CD14-positive monocyte (primary cell): ENCODE results near the gene HARS2. TPM values are rescaled to one million over a fixed set of nuclear protein-coding genes. Genes with fewer than 3 reads are reported as not detected.
"Not testable (repeated sequence)": the region's sequence is repeated elsewhere in the genome, so short reads cannot be mapped to it uniquely, and the experiment has no call there.

Experiments used
- DNase-seq, 3 donors: peaks; one replicate each; pipeline ENCODE4 v3.0.0-alpha.2; 2011 to 2022
- H2AFZ ChIP-seq: 2 replicates; pipeline ENCODE4 v1.6.0; 2012; ENCODE audit warnings: mild to moderate bottlenecking, low read depth, low read length, inconsistent platforms; ENCODE audit not compliant: insufficient read depth, poor library complexity, severe bottlenecking
- H3K27ac ChIP-seq, 2 donors: 1 replicate in 1 of 2; 2 replicates in 1 of 2; pipeline ENCODE4 v1.5.1; 2012 to 2013; ENCODE audit warnings: low read length in 2 of 2, control low read depth in 1 of 2, inconsistent platforms in 1 of 2, low read depth in 1 of 2, mild to moderate bottlenecking in 1 of 2
- H3K27me3 ChIP-seq, 2 donors: one replicate each; pipeline versions ENCODE4 v1.6.0 to v1.6.1; 2011 to 2013; ENCODE audit warnings: low read length in 2 of 2; ENCODE audit not compliant: control insufficient read depth in 2 of 2, insufficient read depth in 2 of 2
- H3K36me3 ChIP-seq, 2 donors: replicated peaks in 1 of 2; 1 replicate in 1 of 2; 2 replicates in 1 of 2; pipeline versions ENCODE4 v1.5.1 to v1.6.1; 2012 to 2013; ENCODE audit warnings: low read length in 2 of 2, control low read depth in 1 of 2, inconsistent platforms in 1 of 2, mild to moderate bottlenecking in 1 of 2; ENCODE audit not compliant: insufficient read depth in 2 of 2, control insufficient read depth in 1 of 2
- H3K4me1 ChIP-seq, 2 donors: 1 replicate in 1 of 2; 2 replicates in 1 of 2; pipeline versions ENCODE4 v1.5.1 to v1.6.1; 2012 to 2013; ENCODE audit warnings: low read length in 2 of 2, control low read depth in 1 of 2, inconsistent platforms in 1 of 2, mild to moderate bottlenecking in 1 of 2, moderate library complexity in 1 of 2; ENCODE audit not compliant: insufficient read depth in 2 of 2, control insufficient read depth in 1 of 2
- H3K4me2 ChIP-seq: replicated peaks from 2 replicates; pipeline ENCODE3; 2012; ENCODE audit warnings: low read length, moderate library complexity, mild to moderate bottlenecking; ENCODE audit not compliant: poor library complexity, severe bottlenecking; ENCODE audit errors: extremely low read depth
- H3K4me3 ChIP-seq, 3 experiments: fragments of 200-600 bp in 1 of 3; sonication (generic) in 1 of 3; replicated peaks in 1 of 3; 1 replicate in 2 of 3; 2 replicates in 1 of 3; pipeline ENCODE4 v1.5.1; 2011 to 2013; ENCODE audit warnings: low read length in 3 of 3, mild to moderate bottlenecking in 3 of 3, control low read depth in 2 of 3, low read depth in 2 of 3, inconsistent platforms in 1 of 3, moderate library complexity in 1 of 3
- H3K79me2 ChIP-seq: 2 replicates; pipeline ENCODE4 v1.6.0; 2012; ENCODE audit warnings: mild to moderate bottlenecking, control low read depth, inconsistent platforms, low read length, moderate library complexity; ENCODE audit not compliant: insufficient read depth
- H3K9ac ChIP-seq: 2 replicates; pipeline ENCODE4 v1.6.0; 2017; ENCODE audit warnings: low read length, mild to moderate bottlenecking; ENCODE audit not compliant: insufficient read depth, poor library complexity, severe bottlenecking
- H3K9me3 ChIP-seq, 2 donors: replicated peaks in 1 of 2; 1 replicate in 1 of 2; 2 replicates in 1 of 2; pipeline versions ENCODE4 v1.5.1 to v1.6.1; 2012 to 2013; ENCODE audit warnings: low read length in 2 of 2, control low read depth in 1 of 2; ENCODE audit not compliant: control insufficient read depth in 1 of 2, insufficient read depth in 1 of 2
- H4K20me1 ChIP-seq: 2 replicates; pipeline ENCODE4 v1.6.0; 2012; ENCODE audit warnings: mild to moderate bottlenecking, low read length, control low read depth, moderate library complexity; ENCODE audit not compliant: insufficient read depth
- H3K27ac Mint-ChIP-seq, 7 donors: one replicate each; pipeline ENCODE4 v1.8.0; 2020; ENCODE audit warnings: mild to moderate bottlenecking in 7 of 7, mixed read lengths in 7 of 7, moderate library complexity in 6 of 7, inconsistent platforms in 2 of 7
- H3K27me3 Mint-ChIP-seq, 3 donors: one replicate each; pipeline ENCODE4 v1.8.0; 2021 to 2022; ENCODE audit warnings: low read depth in 3 of 3, mild to moderate bottlenecking in 3 of 3, mixed read lengths in 3 of 3, moderate library complexity in 3 of 3, inconsistent platforms in 1 of 3
- H3K36me3 Mint-ChIP-seq, 2 donors: one replicate each; pipeline ENCODE4 v1.8.0; 2020; ENCODE audit warnings: mixed read lengths in 2 of 2, inconsistent platforms in 1 of 2, mild to moderate bottlenecking in 1 of 2
- H3K4me1 Mint-ChIP-seq: one replicate; pipeline ENCODE4 v1.8.0; 2020; ENCODE audit warnings: mild to moderate bottlenecking, mixed read lengths
- H3K4me3 Mint-ChIP-seq, 2 donors: one replicate each; pipeline ENCODE4 v1.8.0; 2020; ENCODE audit warnings: mild to moderate bottlenecking in 2 of 2, mixed read lengths in 2 of 2, moderate library complexity in 1 of 2
- H3K9me3 Mint-ChIP-seq, 7 donors: one replicate each; pipeline ENCODE4 v1.8.0; 2020 to 2022; ENCODE audit warnings: mixed read lengths in 7 of 7, mild to moderate bottlenecking in 6 of 7, moderate library complexity in 6 of 7, inconsistent platforms in 2 of 7
- WGBS: methylation state at CpG from one replicate; pipeline ENCODE4 v1.1.5; 2013; ENCODE audit warnings: missing lambda C conversion rate; ENCODE audit not compliant: insufficient coverage; 5-methylcytosine and 5-hydroxymethylcytosine counted together
- intact Hi-C, 2 donors: fragments of 100-400 bp; cut with micrococcal nuclease; formaldehyde crosslinking; loops; one replicate each; pipeline versions ENCODE4 v1.15.0 to v1.15.1; 2023
- polyA plus RNA-seq, 3 donors: library from polyadenylated mRNA; depleted of rRNA in 1 of 3; unstranded in 2 of 3; stranded (reverse) in 1 of 3; fragments of 300-500 nt in 2 of 3; fragments of >200 nt in 1 of 3; fragmentation: Illumina TruSeq in 2 of 3; gene quantifications; 1 replicate in 2 of 3; 2 replicates in 1 of 3; pipeline ENCODE4 v1.2.3, GENCODE V29; 2012 to 2021
- TF ChIP-seq, protein P1 (sequence below): fragments of 200-600 bp; IDR thresholded peaks from one replicate; pipeline ENCODE4 v1.8.0; 2022; ENCODE audit warnings: antibody characterized with exemption, mild to moderate bottlenecking

The HARS2 gene
- polyA plus RNA-seq, 3 donors, result 6.4 to 26.1 (median 8.3) TPM

DNA sequence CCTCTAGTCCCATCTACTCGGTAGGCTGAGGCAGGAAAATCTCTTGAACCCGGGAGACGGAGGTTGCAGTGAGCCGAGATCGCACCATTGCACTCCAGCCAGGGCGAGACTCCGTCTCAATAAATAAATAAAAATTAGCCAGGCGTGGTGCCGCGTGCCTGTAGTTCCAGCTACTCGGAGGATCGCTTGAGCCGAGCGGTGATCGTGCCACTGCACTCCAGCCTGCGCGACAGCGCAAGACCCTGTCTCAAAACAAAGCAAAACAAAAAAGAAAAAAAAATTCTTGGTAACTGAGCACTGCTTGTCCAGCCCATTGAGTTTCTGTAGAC, 27.3 kb upstream of the HARS2 start:
- Mint-ChIP-seq H3K9me3 (peaks cover 0 to 2% (median 0%) of the 10 kb centered on the region in 7 donors), H3K27me3 (peaks cover 0 to 2% (median 0%) of the 10 kb centered on the region in 3 donors), H3K36me3 (peaks cover 61 to 65% of the 10 kb centered on the region in 2 donors), H3K4me1 (peaks cover 35% of the 10 kb centered on the region), H3K4me3 (peak overlapping the region; percentile 97 to 98), H3K27ac (peak overlapping the region; percentile 94 to 100 (median 99))
- peak overlapping the region; percentile 80 to 96 for H3K27ac ChIP-seq
- TF ChIP-seq, protein P1, sequence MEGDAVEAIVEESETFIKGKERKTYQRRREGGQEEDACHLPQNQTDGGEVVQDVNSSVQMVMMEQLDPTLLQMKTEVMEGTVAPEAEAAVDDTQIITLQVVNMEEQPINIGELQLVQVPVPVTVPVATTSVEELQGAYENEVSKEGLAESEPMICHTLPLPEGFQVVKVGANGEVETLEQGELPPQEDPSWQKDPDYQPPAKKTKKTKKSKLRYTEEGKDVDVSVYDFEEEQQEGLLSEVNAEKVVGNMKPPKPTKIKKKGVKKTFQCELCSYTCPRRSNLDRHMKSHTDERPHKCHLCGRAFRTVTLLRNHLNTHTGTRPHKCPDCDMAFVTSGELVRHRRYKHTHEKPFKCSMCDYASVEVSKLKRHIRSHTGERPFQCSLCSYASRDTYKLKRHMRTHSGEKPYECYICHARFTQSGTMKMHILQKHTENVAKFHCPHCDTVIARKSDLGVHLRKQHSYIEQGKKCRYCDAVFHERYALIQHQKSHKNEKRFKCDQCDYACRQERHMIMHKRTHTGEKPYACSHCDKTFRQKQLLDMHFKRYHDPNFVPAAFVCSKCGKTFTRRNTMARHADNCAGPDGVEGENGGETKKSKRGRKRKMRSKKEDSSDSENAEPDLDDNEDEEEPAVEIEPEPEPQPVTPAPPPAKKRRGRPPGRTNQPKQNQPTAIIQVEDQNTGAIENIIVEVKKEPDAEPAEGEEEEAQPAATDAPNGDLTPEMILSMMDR, result no peak
- intact Hi-C loops, result no loop called here
- H2AFZ ChIP-seq, result peak overlapping the region; percentile 92
- peak overlapping the region; percentile 70 to 100 (median 97) for H3K4me3 ChIP-seq
- H3K9me3 ChIP-seq, result no peaks in the 10 kb centered on the region
- WGBS, result 27% methylated on average over 18 of the region's 18 CpGs
- peaks cover 20 to 28% of the 10 kb centered on the region in 2 donors for H3K4me1 ChIP-seq
- H4K20me1 ChIP-seq, result peaks cover 33% of the 10 kb centered on the region
- no peaks in the 10 kb centered on the region for H3K27me3 ChIP-seq
- H3K4me2 ChIP-seq, result peak overlapping the region; percentile 95
- peaks cover 34% of the 10 kb centered on the region for H3K79me2 ChIP-seq
- H3K36me3 ChIP-seq, result peaks cover 57 to 70% of the 10 kb centered on the region in 2 donors
- DNase-seq, result no peak
- H3K9ac ChIP-seq, result peak overlapping the region; percentile 78

DNA sequence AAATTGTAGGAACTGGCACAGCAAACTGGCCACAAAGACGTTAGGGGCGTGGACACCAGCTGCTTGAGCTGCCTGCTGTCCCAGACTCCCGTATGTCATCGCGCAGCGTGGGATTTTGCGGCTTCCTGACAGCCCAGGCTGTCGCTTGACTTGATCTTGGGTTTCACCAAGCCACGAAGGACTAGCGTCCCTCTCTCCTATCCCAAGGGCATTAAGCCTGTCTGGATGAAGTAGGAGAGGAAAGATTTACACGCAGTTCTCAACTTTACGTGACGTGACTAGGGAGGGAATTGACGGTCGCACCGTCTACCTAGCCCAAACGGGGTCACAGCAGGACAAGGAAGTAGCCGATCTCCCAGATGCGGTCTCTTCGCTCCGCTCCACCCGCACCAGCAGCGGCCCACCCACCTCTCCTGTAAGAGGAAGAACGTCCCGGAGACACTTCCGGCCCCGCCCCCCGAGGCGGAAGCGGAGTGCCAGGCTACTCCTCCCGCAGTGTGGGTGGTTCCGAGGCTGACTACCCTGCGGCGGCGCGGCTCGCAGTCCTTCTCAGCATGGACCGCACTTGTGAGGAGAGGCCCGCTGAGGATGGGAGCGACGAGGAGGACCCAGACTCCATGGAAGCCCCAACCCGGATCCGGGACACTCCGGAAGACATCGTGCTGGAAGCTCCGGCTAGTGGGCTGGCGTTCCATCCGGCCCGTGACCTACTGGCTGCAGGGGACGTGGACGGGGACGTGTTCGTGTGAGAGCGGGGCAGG, 26.7 kb upstream of the HARS2 start, which contains the start of gene WDR55:
Gene WDR55 (plus strand): TSS at position 546 of the 761 bp plus-strand sequence. CDS start 9 bp downstream, at position 555.
- intact Hi-C loops, result no loop called here
- Histone ChIP-seq H3K4me1 (peaks cover 20 to 28% of the 10 kb centered on the region in 2 donors), H3K27ac (peak within 1 kb of the TSS; percentile 80 to 96), H3K4me3 (peak within 1 kb of the TSS; percentile 70 to 100 (median 97)), H4K20me1 (peaks cover 33% of the 10 kb centered on the region), H3K9ac (peak within 1 kb of the TSS; percentile 78), H2AFZ (peak within 1 kb of the TSS; percentile 92), H3K36me3 (peaks cover 57 to 70% of the 10 kb centered on the region in 2 donors), H3K9me3 (no peaks in the 10 kb centered on the region), H3K79me2 (peaks cover 34% of the 10 kb centered on the region), H3K4me2 (peak within 1 kb of the TSS; percentile 95), H3K27me3 (no peaks in the 10 kb centered on the region)
- Mint-ChIP-seq H3K27ac (peak within 1 kb of the TSS; percentile 94 to 100 (median 99)), H3K9me3 (peaks cover 0 to 2% (median 0%) of the 10 kb centered on the region in 7 donors), H3K36me3 (peaks cover 61 to 65% of the 10 kb centered on the region in 2 donors), H3K27me3 (peaks cover 0 to 2% (median 0%) of the 10 kb centered on the region in 3 donors), H3K4me3 (peak within 1 kb of the TSS; percentile 97 to 98), H3K4me1 (peaks cover 35% of the 10 kb centered on the region)
- TF ChIP-seq, protein P1, result no peak
- peak; percentile 93 to 95 (median 94) for DNase-seq
- under 1% methylated on average over 43 of the region's 54 CpGs for WGBS

DNA sequence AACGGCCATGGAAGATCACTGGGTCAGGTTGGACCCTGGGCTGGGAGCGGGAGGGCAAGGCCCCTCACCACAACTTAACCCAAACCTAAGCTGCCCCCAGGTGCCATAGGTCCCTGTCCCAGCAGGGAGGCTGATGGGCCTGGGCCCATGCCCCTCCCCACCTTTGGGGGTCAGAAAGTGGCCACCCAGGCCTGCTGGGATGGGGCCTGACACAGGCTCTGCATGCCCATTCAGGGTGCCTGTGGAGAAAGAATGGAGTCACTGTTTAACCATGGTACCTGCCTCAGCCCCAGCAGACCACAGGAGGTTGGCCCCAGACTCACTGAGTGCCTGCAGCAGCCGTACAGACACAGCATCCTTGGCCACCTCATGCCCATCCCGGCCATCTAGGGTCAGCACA, 20.2 kb upstream of the HARS2 start:
- intact Hi-C loops, H3K27me3 ChIP-seq, H2AFZ ChIP-seq, DNase-seq, H3K4me3 ChIP-seq, H3K4me2 ChIP-seq, H3K27me3 Mint-ChIP-seq, H3K27ac ChIP-seq, H3K9me3 Mint-ChIP-seq, H3K4me1 ChIP-seq, H3K4me3 Mint-ChIP-seq, H3K9me3 ChIP-seq, H3K9ac ChIP-seq: not testable (repeated sequence)
- H3K36me3 ChIP-seq, result peaks cover 68 to 95% of the 10 kb centered on the region in 2 donors
- H4K20me1 ChIP-seq, result peaks cover 38% of the 10 kb centered on the region
- peaks cover 22% of the 10 kb centered on the region for H3K79me2 ChIP-seq
- no CpG with 5 or more reads among the region's 4 CpGs for WGBS
- H3K36me3 Mint-ChIP-seq, result peaks cover 73 to 90% of the 10 kb centered on the region in 2 donors
- peaks cover 16% of the 10 kb centered on the region for H3K4me1 Mint-ChIP-seq
- peak overlapping the region in 1 of 7 donors; percentile 10 for H3K27ac Mint-ChIP-seq
